ENCODE measurements around the gene DLL1. TPM values are rescaled to one million over a fixed set of nuclear protein-coding genes. Genes with fewer than 3 reads are reported as not detected.

Gene DLL1
- total RNA-seq, 1 donor from 2014 or later, result 16.5 TPM

- TF ChIP-seq CTCF (IDR thresholded peaks at IDR 0.05), result no peak
- H3K4me3 ChIP-seq, result no peak overlapping the region
- H3K9me3 ChIP-seq, result no peaks in the 10 kb centered on the region
- H3K4me1 ChIP-seq, result no peaks in the 10 kb centered on the region
- no peak for DNase-seq (ENCODE audit: low spot score in 2 of 2)
- H3K27me3 ChIP-seq, result no peaks in the 10 kb centered on the region
- H3K36me3 ChIP-seq, result no peaks in the 10 kb centered on the region
- H3K27ac ChIP-seq, result no peak overlapping the region
- intact Hi-C loops (cut with DNase I), result no loop called here
Measured at GRCh38 chr6:170237999-170238740, 52.7 kb downstream of the DLL1 start.

- Histone ChIP-seq H3K4me3 (no peak overlapping the region), H3K27ac (no peak overlapping the region), H3K9me3 (no peaks in the 10 kb centered on the region), H3K36me3 (no peaks in the 10 kb centered on the region), H3K4me1 (no peaks in the 10 kb centered on the region), H3K27me3 (no peaks in the 10 kb centered on the region)
- intact Hi-C loops (cut with DNase I), result no loop called here
- TF ChIP-seq CTCF (IDR thresholded peaks at IDR 0.05), result no peak
- DNase-seq (ENCODE audit: low spot score in 2 of 2), result no peak
Measured at GRCh38 chr6:170236131-170236836, 54.6 kb downstream of the DLL1 start.

GRCh38 chr6:170235391-170236125, 55.3 kb downstream of the DLL1 start:
- Histone ChIP-seq H3K4me3 (no peak overlapping the region), H3K9me3 (no peaks in the 10 kb centered on the region), H3K27ac (no peak overlapping the region), H3K4me1 (no peaks in the 10 kb centered on the region), H3K36me3 (no peaks in the 10 kb centered on the region), H3K27me3 (no peaks in the 10 kb centered on the region)
- intact Hi-C loops (cut with DNase I), result no loop called here
- no peak for DNase-seq (ENCODE audit: low spot score in 2 of 2)
- no peak for TF ChIP-seq CTCF (IDR thresholded peaks at IDR 0.05)

- H3K4me3 ChIP-seq, result no peak overlapping the region
- intact Hi-C loops (cut with DNase I), result no loop called here
- no peak for TF ChIP-seq CTCF (IDR thresholded peaks at IDR 0.05)
Measured at GRCh38 chr6:170234419-170234818, 56.5 kb downstream of the DLL1 start.

GRCh38 chr6:170233286-170234205, 57.3 kb downstream of the DLL1 start:
- DNase-seq (ENCODE audit: low spot score in 2 of 2), result no peak
- no peak overlapping the region for H3K4me3 ChIP-seq
- H3K9me3 ChIP-seq, result no peaks in the 10 kb centered on the region
- no peaks in the 10 kb centered on the region for H3K4me1 ChIP-seq
- intact Hi-C loops (cut with DNase I), result no loop called here
- TF ChIP-seq CTCF (IDR thresholded peaks at IDR 0.05), result no peak
- H3K36me3 ChIP-seq, result no peaks in the 10 kb centered on the region
- H3K27ac ChIP-seq, result no peak overlapping the region
- no peaks in the 10 kb centered on the region for H3K27me3 ChIP-seq

More at GRCh38 chr6:170234419-170234818, 56.5 kb downstream of the DLL1 start:
- DNase-seq (ENCODE audit: low spot score in 2 of 2), result no peak
- Histone ChIP-seq H3K9me3 (no peaks in the 10 kb centered on the region), H3K27me3 (no peaks in the 10 kb centered on the region), H3K4me1 (no peaks in the 10 kb centered on the region), H3K36me3 (no peaks in the 10 kb centered on the region), H3K27ac (no peak overlapping the region)

All from ascending aorta (tissue), 2 donors.